NT2/D1 (cell line): ENCODE measurements around the gene PISD.

Experiments used
- SUZ12 ChIP-seq: IDR thresholded peaks from 2 replicates; pipeline ENCODE4 v1.6.1; 2011; ENCODE audit not compliant: insufficient read length, insufficient read depth; ENCODE audit errors: extremely low read depth
- YY1 ChIP-seq: IDR thresholded peaks from 2 replicates; pipeline ENCODE4 v1.6.1; 2011; ENCODE audit not compliant: insufficient read length, insufficient read depth
- ZNF274 ChIP-seq: IDR thresholded peaks from 2 replicates; pipeline ENCODE4 v1.6.1; 2011; ENCODE audit warnings: mild to moderate bottlenecking, low read depth, low read length

GRCh38 chr22:31637891-31638618 lies 24.0 kb downstream of the PISD start:
- TF ChIP-seq SUZ12 (no peak), ZNF274 (no peak), YY1 (no peak)
